Mesenteric fat pad (tissue), 1 donor: ENCODE data around the gene STIM1. TPM values are rescaled to one million over a fixed set of nuclear protein-coding genes. Genes with fewer than 3 reads are reported as not detected.
A peak's percentile ranks its signal among the peaks of the same experiment; 100 is the strongest.
"Not testable (repeated sequence)": the region's sequence is repeated elsewhere in the genome, so short reads cannot be mapped to it uniquely, and the experiment has no call there.

Source experiments
- DNase-seq: peaks from one replicate; pipeline ENCODE4 v3.0.0-alpha.2; 2020; ENCODE audit warnings: low spot score
- total RNA-seq: library from RNA; stranded (reverse); fragmentation: NEBNext Ultra II Directional; extraction: Animal tissue kit (Norgen Biotek cat#: 25700); gene quantifications from one replicate; pipeline ENCODE4 v1.2.1, GENCODE V29; 2021
- donor health status: DM: yes; HTN: yes; CAD: no.

STIM1 gene
- total RNA-seq, 1 donor from 2014 or later, result 125 TPM

GRCh38 chr11:4094348-4095291 lies 239.2 kb downstream of the STIM1 start, which contains the start of gene RRM1:
Gene RRM1, plus strand, starts transcription at chr11:4094799. Its CDS starts 214 bp downstream, at chr11:4095013.
- DNase-seq, result peak; percentile 98

- no peak for DNase-seq
These were observed 240.2 kb downstream of the STIM1 start for GRCh38 chr11:4095509-4096230.

- DNase-seq, result no peak
These were observed 242.7 kb downstream of the STIM1 start for GRCh38 chr11:4098026-4098621.

GRCh38 chr11:4102711-4103110 lies 247.2 kb downstream of the STIM1 start:
- no peak for DNase-seq

GRCh38 chr11:4103269-4103668 lies 247.8 kb downstream of the STIM1 start:
- DNase-seq, result no peak

- no peak for DNase-seq
These were observed 250.5 kb downstream of the STIM1 start for GRCh38 chr11:4105916-4106315.

GRCh38 chr11:4111834-4112233 lies 256.4 kb downstream of the STIM1 start:
- DNase-seq, result no peak

GRCh38 chr11:4115128-4115527 lies 259.7 kb downstream of the STIM1 start:
- DNase-seq, result no peak

- no peak for DNase-seq
These were observed 262.6 kb downstream of the STIM1 start for GRCh38 chr11:4118107-4118506.

GRCh38 chr11:4123218-4123617 lies 267.8 kb downstream of the STIM1 start:
- DNase-seq, result no peak

GRCh38 chr11:4125141-4125540 lies 269.7 kb downstream of the STIM1 start:
- DNase-seq, result no peak

GRCh38 chr11:4127357-4127756 lies 271.9 kb downstream of the STIM1 start:
- no peak for DNase-seq

- DNase-seq, result not testable (repeated sequence)
These were observed 274.8 kb downstream of the STIM1 start for GRCh38 chr11:4130219-4130618.

GRCh38 chr11:4134806-4135205 lies 279.3 kb downstream of the STIM1 start:
- no peak for DNase-seq

- DNase-seq, result no peak
These were observed 283.0 kb downstream of the STIM1 start for GRCh38 chr11:4138497-4138896.

- DNase-seq, result no peak
These were observed 284.7 kb downstream of the STIM1 start for GRCh38 chr11:4140067-4140636.

Other genes starting within 250 kb of the STIM1 start
- not detected for gene ART5, start 213.7 kb upstream of the STIM1 start, total RNA-seq
- not detected for gene ART1, start 210.5 kb upstream of the STIM1 start, total RNA-seq
- gene CHRNA10, start 184.3 kb upstream of the STIM1 start, total RNA-seq, result 1.3 TPM
- gene NUP98, start 58.1 kb upstream of the STIM1 start, total RNA-seq, result 78.7 TPM
- gene PGAP2, start 47.1 kb upstream of the STIM1 start, total RNA-seq, result 8.3 TPM
- gene RHOG, start 14.7 kb upstream of the STIM1 start, total RNA-seq, result 83.3 TPM
- 24.5 TPM for gene RRM1, start 239.1 kb downstream of the STIM1 start, total RNA-seq